MV-4-11 (cell line): ENCODE measurements around the gene MTG1.
A peak's percentile ranks its signal among the peaks of the same experiment; 100 is the strongest.
"Not testable (repeated sequence)": the region's sequence is repeated elsewhere in the genome, so short reads cannot be mapped to it uniquely, and the experiment has no call there.

Experiments used
- DNase-seq: peaks from one replicate; lab custom pipeline; 2025; lab: John Stamatoyannopoulos, UW

MTG1 gene

GRCh38 chr10:133378251-133379096, 15.5 kb upstream of the MTG1 start:
- DNase-seq, result peak; percentile 47

- DNase-seq, result no peak
Measured at GRCh38 chr10:133379152-133379800, 14.7 kb upstream of the MTG1 start, which contains the start of gene PAOX. Gene PAOX, plus strand, starts transcription at chr10:133379262. Its CDS starts 55 bp downstream, at chr10:133379317.

- DNase-seq, result no peak
Measured at GRCh38 chr10:133379801-133380666, 13.9 kb upstream of the MTG1 start.

- DNase-seq, result no peak
Measured at GRCh38 chr10:133381036-133381435, 12.9 kb upstream of the MTG1 start.

- DNase-seq, result no peak
Measured at GRCh38 chr10:133383551-133383950, 10.4 kb upstream of the MTG1 start.

GRCh38 chr10:133384071-133384470, 9.9 kb upstream of the MTG1 start:
- DNase-seq, result no peak

GRCh38 chr10:133385214-133385613, 8.7 kb upstream of the MTG1 start:
- no peak for DNase-seq

GRCh38 chr10:133386951-133387350, 7.0 kb upstream of the MTG1 start:
- not testable (repeated sequence) for DNase-seq

GRCh38 chr10:133388236-133388972, 5.6 kb upstream of the MTG1 start:
- peak; percentile 68 for DNase-seq

GRCh38 chr10:133388973-133389818, 4.8 kb upstream of the MTG1 start:
- peak; percentile 88 for DNase-seq

GRCh38 chr10:133390597-133391248, 3.2 kb upstream of the MTG1 start:
- no peak for DNase-seq

- DNase-seq, result no peak
Measured at GRCh38 chr10:133391249-133391635, 2.7 kb upstream of the MTG1 start.

GRCh38 chr10:133391761-133392518, 2.0 kb upstream of the MTG1 start:
- no peak for DNase-seq

- no peak for DNase-seq
Measured at GRCh38 chr10:133393401-133394063, 425 bp upstream of the MTG1 start.

- DNase-seq, result no peak
Measured at GRCh38 chr10:133394801-133395221, 854 bp downstream of the MTG1 start.

- no peak for DNase-seq
Measured at GRCh38 chr10:133396035-133396624, 2.2 kb downstream of the MTG1 start.

- DNase-seq, result no peak
Measured at GRCh38 chr10:133397938-133398337, 4.0 kb downstream of the MTG1 start.

GRCh38 chr10:133399123-133399601, 5.2 kb downstream of the MTG1 start:
- no peak for DNase-seq
